Panc1 (cell line): ENCODE results near the gene AP1AR. TPM values are rescaled to one million over a fixed set of nuclear protein-coding genes. Genes with fewer than 3 reads are reported as not detected.

Experiments used
- ATAC-seq: fragments of 200-7000 bp; cut with Tn5 transposase; 2 replicates; pipeline ENCODE4 v1.9.1; 2020; ENCODE audit warnings: mild to moderate bottlenecking, moderate library complexity
- BruUV-seq: library from RNA; stranded (reverse); fragments of 400-500 nt; replicated peaks from 2 replicates; lab custom pipeline; 2021; lab: Mats Ljungman, UMichigan
- CTCF ChIA-PET: fragments of 300-600 bp; sonication (Branson Sonifier 250); formaldehyde crosslinking; loops from one replicate; lab custom pipeline; 2022; ENCODE audit warnings: antibody characterized with exemption; lab: Charles Lee
- POLR2A ChIA-PET: fragments of 300-600 bp; sonication (Branson Sonifier 250); formaldehyde crosslinking; loops from one replicate; lab custom pipeline; 2022; ENCODE audit warnings: antibody characterized with exemption; lab: Charles Lee
- DNase-seq: peaks from one replicate; pipeline ENCODE4 v3.0.0-alpha.2; 2010; ENCODE audit warnings: low read depth, low spot score
- H3K27ac ChIP-seq: 2 replicates; pipeline ENCODE4 v1.5.1; 2011; ENCODE audit warnings: mild to moderate bottlenecking, low read length, inconsistent platforms
- H3K27me3 ChIP-seq: fragments of 200-500 bp; sonication (Bioruptor generic); 2 replicates; pipeline ENCODE4 v1.6.0; 2014; ENCODE audit warnings: low read length, inconsistent platforms; ENCODE audit not compliant: control insufficient read depth, insufficient read depth
- H3K36me3 ChIP-seq: fragments of 200-500 bp; sonication (Bioruptor generic); 2 replicates; pipeline ENCODE4 v1.5.1; 2014; ENCODE audit warnings: inconsistent platforms, mild to moderate bottlenecking, low read length, moderate library complexity; ENCODE audit not compliant: control insufficient read depth, insufficient read depth
- H3K4me1 ChIP-seq: 2 replicates; pipeline ENCODE4 v1.5.1; 2011; ENCODE audit warnings: inconsistent platforms, mild to moderate bottlenecking, low read length, moderate library complexity; ENCODE audit not compliant: control insufficient read depth, insufficient read depth
- H3K4me3 ChIP-seq, 2 experiments: 2 replicates each; pipeline ENCODE4 v1.5.1; 2011 to 2012; ENCODE audit warnings: low read depth in 2 of 2, low read length in 2 of 2, mild to moderate bottlenecking in 2 of 2, inconsistent platforms in 1 of 2, moderate library complexity in 1 of 2
- H3K9me3 ChIP-seq: fragments of 200-500 bp; sonication (Bioruptor generic); 2 replicates; pipeline ENCODE4 v1.5.1; 2014; ENCODE audit warnings: low read depth, mild to moderate bottlenecking, inconsistent platforms, low read length, moderate library complexity; ENCODE audit not compliant: control insufficient read depth, insufficient read depth
- POLR2AphosphoS5 ChIP-seq: IDR thresholded peaks from 2 replicates; pipeline ENCODE4 v1.6.1; 2012; ENCODE audit warnings: mild to moderate bottlenecking, low read depth, low read length, moderate library complexity
- SIN3A ChIP-seq: IDR thresholded peaks from 2 replicates; pipeline ENCODE4 v1.6.1; 2012; ENCODE audit warnings: low read depth, mild to moderate bottlenecking, low read length, moderate library complexity, borderline replicate concordance; ENCODE audit not compliant: insufficient read depth
- TCF7L2 ChIP-seq: IDR thresholded peaks from 2 replicates; pipeline ENCODE4 v1.6.1; 2011; ENCODE audit warnings: mild to moderate bottlenecking, low read depth, low read length, inconsistent platforms
- in situ Hi-C: cut with HindIII; loops from 2 replicates; pipeline ENCODE4 v1.10.0; 2016; ENCODE audit warnings: low sequenced_read_pairs, low pct_unique_long_range_greater_than_20kb
- intact Hi-C: fragments of 100-400 bp; cut with micrococcal nuclease; formaldehyde crosslinking; loops from one replicate; pipeline ENCODE4 v1.10.0; 2022; ENCODE audit not compliant: unreplicated experiment
- total RNA-seq: library from RNA; stranded (reverse); gene quantifications from one replicate; pipeline ENCODE4 v1.2.1, GENCODE V29; 2021; ENCODE audit not compliant: unreplicated experiment
- TF ChIP-seq, protein P1 (sequence below): fragments of 450-650 bp; IDR thresholded peaks from 2 replicates; pipeline ENCODE4 v1.5.1; 2017; ENCODE audit warnings: mild to moderate bottlenecking
- TF ChIP-seq, protein P2 (sequence below), 2 experiments: IDR thresholded peaks; 2 replicates each; pipeline ENCODE4 v1.6.1; 2011 to 2012; ENCODE audit warnings: low read depth in 2 of 2, control low read depth in 1 of 2, low read length in 1 of 2, mild to moderate bottlenecking in 1 of 2, moderate library complexity in 1 of 2; ENCODE audit not compliant: insufficient read depth in 1 of 2

Gene AP1AR
- total RNA-seq, 1 experiment from 2014 or later = 18.9 TPM

DNA sequence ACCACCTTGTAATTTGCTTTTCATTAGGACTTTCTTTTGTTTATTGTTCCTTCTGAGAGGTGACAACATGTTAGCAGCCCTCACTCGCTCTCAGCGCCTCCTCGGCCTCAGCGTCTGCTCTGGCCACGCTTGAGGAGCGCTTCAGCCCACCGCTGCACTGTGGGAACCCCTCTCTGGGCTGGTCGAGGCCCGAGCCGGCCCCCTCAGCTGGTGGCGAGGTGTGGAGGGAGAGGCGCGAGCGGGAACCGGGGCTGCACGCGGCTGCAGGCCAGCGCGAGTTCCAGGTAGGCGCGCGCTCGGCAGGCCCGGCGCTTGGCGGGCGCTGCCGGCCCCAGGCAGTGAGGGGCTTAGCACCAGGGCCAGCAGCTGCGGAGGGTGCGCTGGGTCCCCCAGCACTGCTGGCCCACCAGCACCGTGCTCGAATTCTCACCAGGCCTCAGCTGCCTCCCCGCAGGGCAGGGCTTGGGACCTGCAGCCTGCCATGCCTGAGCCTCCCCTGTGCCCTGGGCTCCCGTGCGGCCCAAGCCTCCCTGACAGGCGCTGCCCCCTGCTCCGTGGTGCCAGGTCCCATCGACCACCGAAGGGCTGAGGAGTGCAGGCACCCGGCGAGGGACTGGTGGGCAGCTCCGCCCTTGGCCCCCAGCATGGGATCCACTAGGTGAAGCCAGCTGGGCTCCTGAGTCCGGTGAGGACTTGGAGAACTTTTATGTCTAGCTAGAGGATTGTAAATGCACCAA, 9.2 kb upstream of the AP1AR start:
- TF ChIP-seq, protein P1, sequence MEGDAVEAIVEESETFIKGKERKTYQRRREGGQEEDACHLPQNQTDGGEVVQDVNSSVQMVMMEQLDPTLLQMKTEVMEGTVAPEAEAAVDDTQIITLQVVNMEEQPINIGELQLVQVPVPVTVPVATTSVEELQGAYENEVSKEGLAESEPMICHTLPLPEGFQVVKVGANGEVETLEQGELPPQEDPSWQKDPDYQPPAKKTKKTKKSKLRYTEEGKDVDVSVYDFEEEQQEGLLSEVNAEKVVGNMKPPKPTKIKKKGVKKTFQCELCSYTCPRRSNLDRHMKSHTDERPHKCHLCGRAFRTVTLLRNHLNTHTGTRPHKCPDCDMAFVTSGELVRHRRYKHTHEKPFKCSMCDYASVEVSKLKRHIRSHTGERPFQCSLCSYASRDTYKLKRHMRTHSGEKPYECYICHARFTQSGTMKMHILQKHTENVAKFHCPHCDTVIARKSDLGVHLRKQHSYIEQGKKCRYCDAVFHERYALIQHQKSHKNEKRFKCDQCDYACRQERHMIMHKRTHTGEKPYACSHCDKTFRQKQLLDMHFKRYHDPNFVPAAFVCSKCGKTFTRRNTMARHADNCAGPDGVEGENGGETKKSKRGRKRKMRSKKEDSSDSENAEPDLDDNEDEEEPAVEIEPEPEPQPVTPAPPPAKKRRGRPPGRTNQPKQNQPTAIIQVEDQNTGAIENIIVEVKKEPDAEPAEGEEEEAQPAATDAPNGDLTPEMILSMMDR = no peak
- TF ChIP-seq TCF7L2 (no peak), SIN3A (no peak), POLR2AphosphoS5 (no peak)
- TF ChIP-seq, protein P2, sequence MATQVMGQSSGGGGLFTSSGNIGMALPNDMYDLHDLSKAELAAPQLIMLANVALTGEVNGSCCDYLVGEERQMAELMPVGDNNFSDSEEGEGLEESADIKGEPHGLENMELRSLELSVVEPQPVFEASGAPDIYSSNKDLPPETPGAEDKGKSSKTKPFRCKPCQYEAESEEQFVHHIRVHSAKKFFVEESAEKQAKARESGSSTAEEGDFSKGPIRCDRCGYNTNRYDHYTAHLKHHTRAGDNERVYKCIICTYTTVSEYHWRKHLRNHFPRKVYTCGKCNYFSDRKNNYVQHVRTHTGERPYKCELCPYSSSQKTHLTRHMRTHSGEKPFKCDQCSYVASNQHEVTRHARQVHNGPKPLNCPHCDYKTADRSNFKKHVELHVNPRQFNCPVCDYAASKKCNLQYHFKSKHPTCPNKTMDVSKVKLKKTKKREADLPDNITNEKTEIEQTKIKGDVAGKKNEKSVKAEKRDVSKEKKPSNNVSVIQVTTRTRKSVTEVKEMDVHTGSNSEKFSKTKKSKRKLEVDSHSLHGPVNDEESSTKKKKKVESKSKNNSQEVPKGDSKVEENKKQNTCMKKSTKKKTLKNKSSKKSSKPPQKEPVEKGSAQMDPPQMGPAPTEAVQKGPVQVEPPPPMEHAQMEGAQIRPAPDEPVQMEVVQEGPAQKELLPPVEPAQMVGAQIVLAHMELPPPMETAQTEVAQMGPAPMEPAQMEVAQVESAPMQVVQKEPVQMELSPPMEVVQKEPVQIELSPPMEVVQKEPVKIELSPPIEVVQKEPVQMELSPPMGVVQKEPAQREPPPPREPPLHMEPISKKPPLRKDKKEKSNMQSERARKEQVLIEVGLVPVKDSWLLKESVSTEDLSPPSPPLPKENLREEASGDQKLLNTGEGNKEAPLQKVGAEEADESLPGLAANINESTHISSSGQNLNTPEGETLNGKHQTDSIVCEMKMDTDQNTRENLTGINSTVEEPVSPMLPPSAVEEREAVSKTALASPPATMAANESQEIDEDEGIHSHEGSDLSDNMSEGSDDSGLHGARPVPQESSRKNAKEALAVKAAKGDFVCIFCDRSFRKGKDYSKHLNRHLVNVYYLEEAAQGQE (IDR thresholded peaks at IDR 0.05; ENCODE audit: insufficient read depth in 1 of 2, low read depth in 2 of 2, low read length in 1 of 2) = no peak
- Histone ChIP-seq H3K9me3 (no peaks in the 10 kb centered on the region), H3K36me3 (no peaks in the 10 kb centered on the region), H3K4me3 (no peak overlapping the region), H3K27me3 (no peaks in the 10 kb centered on the region), H3K4me1 (no peaks in the 10 kb centered on the region), H3K27ac (no peak overlapping the region)
- ChIA-PET CTCF (no interaction called here), POLR2A (no interaction called here)
- ATAC-seq = no peak
- intact Hi-C loops = no loop called here
- DNase-seq = no peak
- BruUV-seq = no TSS peak
- in situ Hi-C loops = no loop called here

DNA sequence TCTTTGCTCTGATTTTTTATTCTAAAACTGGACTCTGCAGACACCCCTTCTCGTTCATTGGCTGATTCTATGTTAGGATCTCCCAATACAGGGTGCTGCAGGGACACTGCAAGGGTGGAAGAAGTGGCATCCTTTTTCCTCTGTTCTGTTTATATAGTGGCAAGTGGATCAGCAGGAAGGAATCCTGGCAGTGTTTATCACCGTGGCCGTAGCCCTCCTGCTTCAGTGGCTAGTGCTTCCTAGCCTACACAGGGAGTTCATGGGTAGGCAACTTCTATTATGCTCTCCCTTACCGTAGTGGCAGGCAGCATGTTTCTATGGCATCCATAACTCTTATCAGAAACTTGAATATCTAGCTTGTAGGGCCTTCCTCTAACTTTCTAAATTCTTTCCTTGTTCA, 6.4 kb upstream of the AP1AR start:
- Histone ChIP-seq H3K27me3 (no peaks in the 10 kb centered on the region), H3K4me3 (no peak overlapping the region), H3K27ac (no peak overlapping the region), H3K36me3 (no peaks in the 10 kb centered on the region), H3K4me1 (no peaks in the 10 kb centered on the region), H3K9me3 (no peaks in the 10 kb centered on the region)
- DNase-seq (no peak), ATAC-seq (no peak)
- BruUV-seq = no TSS peak
- intact Hi-C loops = no loop called here
- TF ChIP-seq POLR2AphosphoS5 = no peak
- no peak for TF ChIP-seq SIN3A
- TF ChIP-seq, protein P2 (IDR thresholded peaks at IDR 0.05; ENCODE audit: insufficient read depth in 1 of 2, low read depth in 2 of 2, low read length in 1 of 2) = no peak
- no peak for TF ChIP-seq TCF7L2
- TF ChIP-seq, protein P1 = no peak
- CTCF ChIA-PET = no interaction called here
- in situ Hi-C loops = no loop called here
- POLR2A ChIA-PET = no interaction called here
